DOHH2 (cell line): ENCODE measurements around the gene KCNK18.

Experiments used
- H3F3A ChIP-seq: fragments of 200-600 bp; sonication (generic), shearing (Covaris generic); 2 replicates; pipeline ENCODE4 v1.6.0; 2016; ENCODE audit warnings: antibody characterized with exemption, mild to moderate bottlenecking; ENCODE audit not compliant: control insufficient read depth, insufficient read depth
- H3K27ac ChIP-seq: fragments of 200-600 bp; sonication (generic); 2 replicates; pipeline ENCODE4 v1.5.1; 2014; ENCODE audit warnings: low read depth, mild to moderate bottlenecking, low read length, moderate library complexity
- H3K27me3 ChIP-seq: fragments of 200-600 bp; sonication (generic); 2 replicates; pipeline ENCODE4 v1.6.1; 2014; ENCODE audit warnings: mild to moderate bottlenecking, low read length, mixed read lengths; ENCODE audit not compliant: control insufficient read depth
- H3K36me3 ChIP-seq: fragments of 200-600 bp; sonication (generic); 2 replicates; pipeline ENCODE4 v1.6.1; 2014; ENCODE audit warnings: mild to moderate bottlenecking, low read length, moderate library complexity, mixed read lengths; ENCODE audit not compliant: control insufficient read depth
- H3K4me1 ChIP-seq: fragments of 200-600 bp; sonication (generic); 2 replicates; pipeline ENCODE4 v1.6.1; 2014; ENCODE audit warnings: mild to moderate bottlenecking, low read length, mixed read lengths; ENCODE audit not compliant: control insufficient read depth
- H3K4me2 ChIP-seq: fragments of 200-600 bp; sonication (generic); 2 replicates; pipeline ENCODE4 v1.6.0; 2014; ENCODE audit warnings: mild to moderate bottlenecking, low read length, moderate library complexity
- H3K4me3 ChIP-seq: fragments of 200-600 bp; sonication (generic); 2 replicates; pipeline ENCODE4 v1.5.1; 2014; ENCODE audit warnings: mild to moderate bottlenecking, low read length, mixed read lengths
- H3K79me2 ChIP-seq: fragments of 200-600 bp; sonication (generic); 2 replicates; pipeline ENCODE4 v1.6.1; 2014; ENCODE audit warnings: mild to moderate bottlenecking, low read length, mixed read lengths; ENCODE audit not compliant: control insufficient read depth
- H3K9me2 ChIP-seq: fragments of 200-600 bp; sonication (generic); replicated peaks from 2 replicates; pipeline ENCODE4 v1.6.1; 2014; ENCODE audit warnings: mild to moderate bottlenecking, low read length, mixed read lengths; ENCODE audit not compliant: control insufficient read depth
- H3K9me3 ChIP-seq: fragments of 200-600 bp; sonication (generic); 2 replicates; pipeline ENCODE4 v1.6.1; 2014; ENCODE audit warnings: antibody characterized with exemption, low read length, mixed read lengths; ENCODE audit not compliant: control insufficient read depth, insufficient read depth
- H4K20me1 ChIP-seq: fragments of 200-600 bp; sonication (generic); 2 replicates; pipeline ENCODE4 v1.6.0; 2014; ENCODE audit warnings: low read depth, mild to moderate bottlenecking, antibody characterized with exemption, low read length, moderate library complexity; ENCODE audit not compliant: control insufficient read depth, insufficient read depth
- CTCF ChIP-seq: fragments of 200-600 bp; sonication (generic); IDR thresholded peaks from one replicate; pipeline ENCODE4 v1.5.1; 2014; ENCODE audit warnings: antibody characterized with exemption, mild to moderate bottlenecking, low read depth, low read length; ENCODE audit not compliant: poor library complexity, severe bottlenecking
- EZH2phosphoT487 ChIP-seq: fragments of 200-600 bp; sonication (generic); IDR thresholded peaks from 2 replicates; pipeline ENCODE4 v1.6.1; 2017; ENCODE audit warnings: borderline replicate concordance, mild to moderate bottlenecking, antibody characterized with exemption, low read length, moderate library complexity, mixed read lengths

The KCNK18 gene

DNA sequence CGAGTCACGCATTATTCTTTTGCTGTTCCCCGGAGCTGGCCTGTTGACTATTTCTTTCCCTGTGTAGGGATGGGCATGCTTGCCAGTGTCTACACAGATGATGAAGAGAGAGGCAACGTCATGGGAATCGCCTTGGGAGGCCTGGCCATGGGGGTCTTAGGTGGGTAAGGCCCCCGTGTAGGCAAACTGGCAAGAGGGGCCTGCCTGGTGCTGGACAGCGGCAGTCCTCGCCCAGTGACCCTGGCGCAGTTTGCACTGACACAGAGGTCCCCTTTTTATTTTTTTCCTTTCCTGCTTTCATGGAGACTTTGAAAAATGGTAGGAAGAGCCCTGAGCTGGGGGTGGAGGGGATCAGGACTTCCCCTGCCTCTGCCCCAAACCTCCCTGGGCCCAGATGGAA is 57.0 kb downstream of the KCNK18 start:
- H3K4me3 ChIP-seq: no peak overlapping the region
- H3K9me2 ChIP-seq: no peaks in the 10 kb centered on the region
- H3K9me3 ChIP-seq: no peaks in the 10 kb centered on the region
- H3K4me2 ChIP-seq: no peak overlapping the region
- H3K27ac ChIP-seq: no peak overlapping the region
- H3K79me2 ChIP-seq: no peaks in the 10 kb centered on the region
- no peaks in the 10 kb centered on the region for H3K36me3 ChIP-seq
- no peaks in the 10 kb centered on the region for H3K4me1 ChIP-seq
- no peaks in the 10 kb centered on the region for H3K27me3 ChIP-seq
- H4K20me1 ChIP-seq: no peaks in the 10 kb centered on the region
- no peaks in the 10 kb centered on the region for H3F3A ChIP-seq
- TF ChIP-seq CTCF (no peak), EZH2phosphoT487 (no peak)

- no peaks in the 10 kb centered on the region for H3K27me3 ChIP-seq
Measured at GRCh38 chr10:117254774-117255735, 57.8 kb downstream of the KCNK18 start.

GRCh38 chr10:117255835-117256460 is 58.7 kb downstream of the KCNK18 start:
- no peak overlapping the region for H3K27ac ChIP-seq
- H3K79me2 ChIP-seq: no peaks in the 10 kb centered on the region
- no peaks in the 10 kb centered on the region for H3K36me3 ChIP-seq
- no peak overlapping the region for H3K4me3 ChIP-seq
- no peaks in the 10 kb centered on the region for H3K9me3 ChIP-seq
- no peak overlapping the region for H3K4me2 ChIP-seq
- H4K20me1 ChIP-seq: no peaks in the 10 kb centered on the region
- H3K27me3 ChIP-seq: peaks cover 3% of the 10 kb centered on the region; the same call in 1 of the 2 replicates
- no peaks in the 10 kb centered on the region for H3K9me2 ChIP-seq
- TF ChIP-seq CTCF (no peak), EZH2phosphoT487 (no peak)
- H3K4me1 ChIP-seq: no peaks in the 10 kb centered on the region
- H3F3A ChIP-seq: no peaks in the 10 kb centered on the region

More at GRCh38 chr10:117254774-117255735, 57.8 kb downstream of the KCNK18 start:
- H4K20me1 ChIP-seq: no peaks in the 10 kb centered on the region
- H3K4me2 ChIP-seq: no peak overlapping the region
- no peak overlapping the region for H3K27ac ChIP-seq
- H3K9me2 ChIP-seq: no peaks in the 10 kb centered on the region
- H3K79me2 ChIP-seq: no peaks in the 10 kb centered on the region
- H3K4me3 ChIP-seq: no peak overlapping the region
- H3F3A ChIP-seq: no peaks in the 10 kb centered on the region
- no peaks in the 10 kb centered on the region for H3K4me1 ChIP-seq
- no peaks in the 10 kb centered on the region for H3K9me3 ChIP-seq
- no peaks in the 10 kb centered on the region for H3K36me3 ChIP-seq
- TF ChIP-seq EZH2phosphoT487: no peak
